ENCODE data around the gene PARN. TPM values are rescaled to one million over a fixed set of nuclear protein-coding genes. Genes with fewer than 3 reads are reported as not detected.

The PARN gene
- polyA plus RNA-seq, 3 donors: 18.4 to 24.4 (median 19.1) TPM

DNA sequence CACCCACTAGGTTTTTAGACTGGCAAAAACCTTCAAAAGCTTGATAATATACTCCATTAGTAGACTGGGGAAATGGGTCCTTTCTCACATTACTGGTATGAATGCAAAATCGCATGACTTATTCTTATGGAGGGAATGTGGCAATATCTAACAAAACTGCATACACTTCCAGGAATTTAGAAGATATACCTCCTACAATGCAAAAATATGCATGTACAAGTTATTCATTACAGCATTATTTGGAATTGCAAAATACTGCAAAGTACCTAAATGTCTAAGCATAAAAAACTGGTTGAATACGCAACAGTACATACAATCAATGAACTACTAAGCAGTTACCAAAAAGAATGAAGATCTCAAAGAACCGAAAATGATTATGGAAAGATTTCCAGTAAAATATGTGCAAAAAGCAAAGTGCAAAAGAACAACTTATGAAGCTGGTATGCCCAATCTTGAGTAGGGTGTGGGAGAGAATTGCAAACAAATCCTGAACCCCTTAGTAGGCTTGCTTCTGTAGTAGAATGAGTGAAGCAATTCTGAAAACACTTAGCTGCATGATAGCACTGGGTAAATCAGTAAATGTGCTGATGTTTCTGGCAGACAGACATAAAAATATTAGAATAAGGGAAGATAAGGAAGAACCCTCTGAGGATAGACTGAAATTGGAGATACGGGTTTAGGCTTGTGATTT, 180.1 kb downstream of the PARN start:
- Mint-ChIP-seq H3K36me3 (peaks cover 18% of the 10 kb centered on the region in 2 donors), H3K4me1 (peaks cover 12% of the 10 kb centered on the region), H3K27ac (no peak overlapping the region), H3K4me3 (no peak overlapping the region), H3K27me3 (ENCODE audit: low read depth in 3 of 3) (no peaks in the 10 kb centered on the region), H3K9me3 (no peaks in the 10 kb centered on the region)
- Histone ChIP-seq H3K4me3 (replicated peaks in 1 of 3; ENCODE audit: low read depth in 2 of 3, low read length in 3 of 3) (no peak overlapping the region), H3K27ac (ENCODE audit: low read depth in 1 of 2, low read length in 2 of 2) (no peak overlapping the region), H3K4me2 (replicated peaks; ENCODE audit: extremely low read depth, low read length, poor library complexity, severe bottlenecking) (no peak overlapping the region), H3K9me3 (replicated peaks in 1 of 2; ENCODE audit: control insufficient read depth in 1 of 2, insufficient read depth in 1 of 2, low read length in 2 of 2) (no peaks in the 10 kb centered on the region), H2AFZ (ENCODE audit: insufficient read depth, low read depth, low read length, poor library complexity, severe bottlenecking) (no peak overlapping the region), H3K79me2 (ENCODE audit: insufficient read depth, low read length) (no peaks in the 10 kb centered on the region), H3K27me3 (ENCODE audit: control insufficient read depth in 2 of 2, insufficient read depth in 2 of 2, low read length in 2 of 2) (no peaks in the 10 kb centered on the region), H3K36me3 (replicated peaks in 1 of 2; ENCODE audit: control insufficient read depth in 1 of 2, insufficient read depth in 2 of 2, low read length in 2 of 2) (peaks cover 8 to 21% of the 10 kb centered on the region in 2 donors), H4K20me1 (ENCODE audit: insufficient read depth, low read length) (no peaks in the 10 kb centered on the region), H3K9ac (ENCODE audit: insufficient read depth, low read length, poor library complexity, severe bottlenecking) (no peak overlapping the region), H3K4me1 (ENCODE audit: control insufficient read depth in 1 of 2, insufficient read depth in 2 of 2, low read length in 2 of 2) (peaks cover 3 to 12% of the 10 kb centered on the region in 2 donors)
- intact Hi-C loops (cut with micrococcal nuclease): loop anchor here in 1 of 2 donors (5.0 kb wide), 1 partner anchor 47 kb away; no protein-coding TSS in a partner anchor
- TF ChIP-seq, protein P1, sequence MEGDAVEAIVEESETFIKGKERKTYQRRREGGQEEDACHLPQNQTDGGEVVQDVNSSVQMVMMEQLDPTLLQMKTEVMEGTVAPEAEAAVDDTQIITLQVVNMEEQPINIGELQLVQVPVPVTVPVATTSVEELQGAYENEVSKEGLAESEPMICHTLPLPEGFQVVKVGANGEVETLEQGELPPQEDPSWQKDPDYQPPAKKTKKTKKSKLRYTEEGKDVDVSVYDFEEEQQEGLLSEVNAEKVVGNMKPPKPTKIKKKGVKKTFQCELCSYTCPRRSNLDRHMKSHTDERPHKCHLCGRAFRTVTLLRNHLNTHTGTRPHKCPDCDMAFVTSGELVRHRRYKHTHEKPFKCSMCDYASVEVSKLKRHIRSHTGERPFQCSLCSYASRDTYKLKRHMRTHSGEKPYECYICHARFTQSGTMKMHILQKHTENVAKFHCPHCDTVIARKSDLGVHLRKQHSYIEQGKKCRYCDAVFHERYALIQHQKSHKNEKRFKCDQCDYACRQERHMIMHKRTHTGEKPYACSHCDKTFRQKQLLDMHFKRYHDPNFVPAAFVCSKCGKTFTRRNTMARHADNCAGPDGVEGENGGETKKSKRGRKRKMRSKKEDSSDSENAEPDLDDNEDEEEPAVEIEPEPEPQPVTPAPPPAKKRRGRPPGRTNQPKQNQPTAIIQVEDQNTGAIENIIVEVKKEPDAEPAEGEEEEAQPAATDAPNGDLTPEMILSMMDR (IDR thresholded peaks at IDR 0.05): no peak
- 100% methylated on average over 1 of the region's 4 CpGs for WGBS (ENCODE audit: insufficient coverage)
- DNase-seq: no peak

DNA sequence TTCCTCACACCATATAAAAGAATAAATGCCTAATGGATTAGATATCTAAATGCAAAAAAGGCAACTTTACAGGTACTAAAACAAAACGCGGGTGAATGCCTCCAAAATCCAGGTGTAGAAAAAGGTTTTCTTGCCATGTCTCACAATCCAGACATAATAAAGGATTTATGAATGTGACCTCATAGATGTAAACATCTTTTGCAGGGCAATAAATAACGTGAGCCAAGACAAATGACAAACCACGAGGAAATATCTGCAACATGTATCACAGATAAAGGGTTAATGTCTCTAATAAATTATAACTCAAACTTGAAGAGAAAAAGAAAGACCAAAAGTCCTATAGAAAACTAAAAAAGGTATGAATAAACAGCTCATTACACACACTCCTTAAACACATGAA, 180.7 kb downstream of the PARN start:
- WGBS (ENCODE audit: insufficient coverage): no CpG with 5 or more reads among the region's 4 CpGs
- intact Hi-C loops (cut with micrococcal nuclease): loop anchor here in 1 of 2 donors (5.0 kb wide), 1 partner anchor 48 kb away; no protein-coding TSS in a partner anchor
- Histone ChIP-seq H3K4me3 (replicated peaks in 1 of 3; ENCODE audit: low read depth in 2 of 3, low read length in 3 of 3) (no peak overlapping the region), H3K27me3 (ENCODE audit: control insufficient read depth in 2 of 2, insufficient read depth in 2 of 2, low read length in 2 of 2) (no peaks in the 10 kb centered on the region), H3K27ac (ENCODE audit: low read depth in 1 of 2, low read length in 2 of 2) (no peak overlapping the region), H3K4me1 (ENCODE audit: control insufficient read depth in 1 of 2, insufficient read depth in 2 of 2, low read length in 2 of 2) (peaks cover 3 to 12% of the 10 kb centered on the region in 2 donors), H3K4me2 (replicated peaks; ENCODE audit: extremely low read depth, low read length, poor library complexity, severe bottlenecking) (no peak overlapping the region), H2AFZ (ENCODE audit: insufficient read depth, low read depth, low read length, poor library complexity, severe bottlenecking) (no peak overlapping the region), H3K9me3 (replicated peaks in 1 of 2; ENCODE audit: control insufficient read depth in 1 of 2, insufficient read depth in 1 of 2, low read length in 2 of 2) (no peaks in the 10 kb centered on the region), H3K79me2 (ENCODE audit: insufficient read depth, low read length) (no peaks in the 10 kb centered on the region), H4K20me1 (ENCODE audit: insufficient read depth, low read length) (no peaks in the 10 kb centered on the region), H3K9ac (ENCODE audit: insufficient read depth, low read length, poor library complexity, severe bottlenecking) (no peak overlapping the region), H3K36me3 (replicated peaks in 1 of 2; ENCODE audit: control insufficient read depth in 1 of 2, insufficient read depth in 2 of 2, low read length in 2 of 2) (peaks cover 8 to 18% of the 10 kb centered on the region in 2 donors)
- Mint-ChIP-seq H3K27me3 (ENCODE audit: low read depth in 3 of 3) (no peaks in the 10 kb centered on the region), H3K27ac (no peak overlapping the region), H3K36me3 (peaks cover 14 to 21% of the 10 kb centered on the region in 2 donors), H3K4me1 (peaks cover 12% of the 10 kb centered on the region), H3K4me3 (no peak overlapping the region), H3K9me3 (no peaks in the 10 kb centered on the region)
- no peak for DNase-seq
- TF ChIP-seq, protein P1 (IDR thresholded peaks at IDR 0.05): no peak

Measured in CD14-positive monocyte (primary cell).